ENCODE results near the gene MTPN.

The MTPN gene

DNA sequence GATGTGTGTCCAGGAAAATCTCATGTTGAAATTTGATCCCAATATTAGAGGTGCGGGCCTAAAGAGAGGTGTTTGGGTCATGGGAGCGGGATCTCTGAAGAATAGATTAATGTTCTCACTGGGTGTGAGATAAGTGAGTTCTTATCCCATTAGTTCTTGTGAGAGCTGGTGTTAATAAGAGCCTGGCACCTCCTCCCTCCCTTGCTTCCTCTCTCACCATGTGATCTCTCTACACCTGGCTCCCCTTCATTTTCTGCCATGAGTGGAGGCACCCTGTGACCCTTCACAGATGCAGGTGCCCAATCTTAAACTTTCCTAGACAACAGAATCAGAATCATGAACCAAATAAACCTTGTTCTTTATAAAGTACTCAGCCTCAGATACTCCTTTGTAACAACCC is 19.5 kb downstream of the MTPN start:
- Histone ChIP-seq H3K9ac (ENCODE audit: low read length) (no peak overlapping the region), H3K4me1 (ENCODE audit: control insufficient read depth, insufficient read depth, low read length) (no peaks in the 10 kb centered on the region), H3K36me3 (ENCODE audit: control insufficient read depth, insufficient read depth, low read length) (peaks cover 13% of the 10 kb centered on the region), H3K27ac (ENCODE audit: low read depth, low read length) (no peak overlapping the region), H3K4me3 (ENCODE audit: low read depth, low read length) (no peak overlapping the region), H3K9me3 (ENCODE audit: control insufficient read depth, insufficient read depth, low read depth, low read length) (no peaks in the 10 kb centered on the region), H3K27me3 (ENCODE audit: control insufficient read depth, insufficient read depth, low read length) (no peaks in the 10 kb centered on the region)

DNA sequence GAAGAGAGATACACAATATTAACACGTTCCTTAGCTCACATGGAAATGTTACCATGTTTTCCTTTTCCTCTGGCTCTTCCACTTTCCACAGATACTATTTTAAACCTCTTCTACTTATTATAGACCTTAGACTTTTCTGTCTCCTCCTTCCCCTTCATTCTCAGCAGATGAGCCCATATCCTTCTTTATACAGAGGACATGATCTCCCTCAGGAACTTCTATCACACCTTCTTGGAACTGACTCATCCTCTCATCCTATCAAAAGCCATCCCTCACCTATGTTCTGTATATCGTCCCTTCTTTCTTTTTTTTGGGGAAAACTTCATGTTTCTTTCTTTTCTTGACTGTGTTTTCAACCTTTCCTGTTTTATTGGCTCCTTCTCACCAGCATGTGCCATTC is 20.8 kb downstream of the MTPN start:
- Histone ChIP-seq H3K36me3 (ENCODE audit: control insufficient read depth, insufficient read depth, low read length) (peaks cover 14% of the 10 kb centered on the region), H3K4me3 (ENCODE audit: low read depth, low read length) (no peak overlapping the region), H3K4me1 (ENCODE audit: control insufficient read depth, insufficient read depth, low read length) (no peaks in the 10 kb centered on the region), H3K27me3 (ENCODE audit: control insufficient read depth, insufficient read depth, low read length) (no peaks in the 10 kb centered on the region), H3K9me3 (ENCODE audit: control insufficient read depth, insufficient read depth, low read depth, low read length) (no peaks in the 10 kb centered on the region), H3K27ac (ENCODE audit: low read depth, low read length) (no peak overlapping the region), H3K9ac (ENCODE audit: low read length) (no peak overlapping the region)

DNA sequence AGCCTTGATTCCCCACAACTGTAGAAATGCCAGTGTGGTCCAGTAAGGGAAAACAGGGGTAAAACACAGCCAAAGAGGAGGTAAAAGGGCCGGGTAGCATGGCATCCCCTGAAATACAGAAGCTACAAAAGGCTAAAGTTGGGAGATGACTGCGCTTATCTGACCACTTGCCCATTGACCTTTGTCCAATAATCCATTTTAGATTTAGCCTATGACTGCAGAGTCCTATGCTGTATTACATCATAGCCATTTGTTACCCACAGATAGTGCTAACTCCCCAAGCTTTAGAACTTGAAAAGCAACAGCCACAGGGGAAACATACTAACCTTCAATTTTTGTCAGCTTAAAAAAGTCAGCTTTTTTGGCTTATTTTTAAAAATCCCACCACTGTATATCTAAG is 26.2 kb downstream of the MTPN start:
- Histone ChIP-seq H3K9ac (ENCODE audit: low read length) (no peak overlapping the region), H3K9me3 (ENCODE audit: control insufficient read depth, insufficient read depth, low read depth, low read length) (no peaks in the 10 kb centered on the region), H3K4me1 (ENCODE audit: control insufficient read depth, insufficient read depth, low read length) (no peaks in the 10 kb centered on the region; the same call in 1 of the 2 replicates), H3K4me3 (ENCODE audit: low read depth, low read length) (no peak overlapping the region), H3K27me3 (ENCODE audit: control insufficient read depth, insufficient read depth, low read length) (no peaks in the 10 kb centered on the region), H3K36me3 (ENCODE audit: control insufficient read depth, insufficient read depth, low read length) (peaks cover 35% of the 10 kb centered on the region), H3K27ac (ENCODE audit: low read depth, low read length) (no peak overlapping the region)

DNA sequence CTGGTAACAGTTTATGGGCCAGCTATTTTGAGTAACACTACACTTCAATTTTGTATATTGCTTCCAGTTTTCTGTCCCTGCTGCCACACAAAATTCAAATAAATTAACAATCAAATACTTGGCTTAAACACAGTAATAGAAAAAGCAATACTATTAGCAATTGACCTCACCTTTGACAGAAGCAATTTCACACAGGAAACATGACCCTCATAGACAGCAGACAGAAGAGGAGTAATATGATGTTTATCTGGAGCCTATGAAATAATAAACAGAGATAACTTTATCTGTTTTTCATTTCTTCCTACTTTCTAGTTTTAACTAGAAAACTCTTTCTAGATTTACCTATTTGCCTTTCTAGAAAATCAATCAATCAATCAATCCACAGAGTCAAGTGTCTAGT is 26.7 kb downstream of the MTPN start:
- Histone ChIP-seq H3K27me3 (ENCODE audit: control insufficient read depth, insufficient read depth, low read length) (no peaks in the 10 kb centered on the region), H3K27ac (ENCODE audit: low read depth, low read length) (no peak overlapping the region), H3K36me3 (ENCODE audit: control insufficient read depth, insufficient read depth, low read length) (peaks cover 32% of the 10 kb centered on the region), H3K9ac (ENCODE audit: low read length) (no peak overlapping the region), H3K4me3 (ENCODE audit: low read depth, low read length) (no peak overlapping the region), H3K9me3 (ENCODE audit: control insufficient read depth, insufficient read depth, low read depth, low read length) (no peaks in the 10 kb centered on the region), H3K4me1 (ENCODE audit: control insufficient read depth, insufficient read depth, low read length) (no peaks in the 10 kb centered on the region; the same call in 1 of the 2 replicates)

DNA sequence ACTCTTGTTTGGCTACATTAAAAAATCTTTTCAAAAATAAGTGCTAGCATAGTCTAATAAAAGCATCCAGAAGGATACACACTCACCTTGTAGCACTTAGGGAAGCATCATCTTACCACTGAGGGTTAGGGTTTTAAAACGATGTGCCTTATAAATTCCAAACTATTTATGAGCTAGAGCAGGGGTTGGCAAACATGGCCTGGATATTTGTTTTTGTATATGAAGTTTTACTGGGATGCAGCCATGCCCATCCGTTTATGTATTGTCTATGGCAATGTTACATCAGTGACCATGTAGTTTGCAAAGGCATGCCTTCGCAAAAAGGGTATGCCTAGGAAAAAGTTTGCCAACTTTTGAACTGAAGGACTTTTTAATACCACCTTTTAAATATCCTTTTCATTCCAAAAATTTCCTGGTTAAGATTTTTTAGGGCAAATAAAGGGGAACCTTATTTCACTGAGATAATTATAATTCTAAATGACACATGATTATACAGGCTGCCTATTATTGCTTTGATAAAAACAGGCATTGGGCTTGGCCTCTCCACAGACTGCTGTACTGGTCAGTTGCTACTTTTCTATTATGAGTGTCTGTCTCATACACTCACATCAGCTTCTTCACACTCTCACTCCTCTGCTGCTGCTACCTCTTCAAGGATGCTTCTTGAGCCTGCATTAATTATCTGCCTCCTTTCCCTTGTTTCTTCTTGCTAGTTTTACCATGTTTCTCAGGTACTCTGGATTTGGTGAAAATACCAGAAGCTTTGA is 30.7 kb downstream of the MTPN start:
- H3K27me3 ChIP-seq (ENCODE audit: control insufficient read depth, insufficient read depth, low read length): no peaks in the 10 kb centered on the region
- H3K36me3 ChIP-seq (ENCODE audit: control insufficient read depth, insufficient read depth, low read length): peaks cover 32% of the 10 kb centered on the region
- no peak overlapping the region for H3K9ac ChIP-seq (ENCODE audit: low read length)
- H3K9me3 ChIP-seq (ENCODE audit: control insufficient read depth, insufficient read depth, low read depth, low read length): no peaks in the 10 kb centered on the region
- H3K27ac ChIP-seq (ENCODE audit: low read depth, low read length): no peak overlapping the region
- peaks cover 12% of the 10 kb centered on the region; the same call in 1 of the 2 replicates for H3K4me1 ChIP-seq (ENCODE audit: control insufficient read depth, insufficient read depth, low read length)
- no peak overlapping the region for H3K4me3 ChIP-seq (ENCODE audit: low read depth, low read length)

DNA sequence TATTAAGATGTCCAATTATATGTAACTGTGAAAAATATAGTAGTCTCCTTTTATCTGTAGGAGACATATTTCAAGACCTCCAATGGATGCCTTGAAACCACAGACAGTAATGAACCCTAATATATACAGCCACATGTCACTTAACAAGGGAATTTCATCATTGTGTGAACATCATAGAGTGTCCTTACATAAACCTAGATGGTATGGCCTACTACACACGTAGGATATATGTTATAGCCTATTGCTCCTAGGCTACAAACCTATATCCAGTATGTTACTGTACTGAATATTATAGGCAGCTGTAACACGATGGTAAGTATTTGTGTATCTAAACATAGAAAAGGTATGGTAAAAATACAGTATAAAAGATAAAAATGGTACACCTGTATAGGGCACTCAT is 32.4 kb downstream of the MTPN start:
- Histone ChIP-seq H3K4me1 (ENCODE audit: control insufficient read depth, insufficient read depth, low read length) (peaks cover 22% of the 10 kb centered on the region), H3K9me3 (ENCODE audit: control insufficient read depth, insufficient read depth, low read depth, low read length) (no peaks in the 10 kb centered on the region), H3K9ac (ENCODE audit: low read length) (no peak overlapping the region), H3K4me3 (ENCODE audit: low read depth, low read length) (no peak overlapping the region), H3K27me3 (ENCODE audit: control insufficient read depth, insufficient read depth, low read length) (no peaks in the 10 kb centered on the region), H3K27ac (ENCODE audit: low read depth, low read length) (no peak overlapping the region), H3K36me3 (ENCODE audit: control insufficient read depth, insufficient read depth, low read length) (peaks cover 14% of the 10 kb centered on the region)

DNA sequence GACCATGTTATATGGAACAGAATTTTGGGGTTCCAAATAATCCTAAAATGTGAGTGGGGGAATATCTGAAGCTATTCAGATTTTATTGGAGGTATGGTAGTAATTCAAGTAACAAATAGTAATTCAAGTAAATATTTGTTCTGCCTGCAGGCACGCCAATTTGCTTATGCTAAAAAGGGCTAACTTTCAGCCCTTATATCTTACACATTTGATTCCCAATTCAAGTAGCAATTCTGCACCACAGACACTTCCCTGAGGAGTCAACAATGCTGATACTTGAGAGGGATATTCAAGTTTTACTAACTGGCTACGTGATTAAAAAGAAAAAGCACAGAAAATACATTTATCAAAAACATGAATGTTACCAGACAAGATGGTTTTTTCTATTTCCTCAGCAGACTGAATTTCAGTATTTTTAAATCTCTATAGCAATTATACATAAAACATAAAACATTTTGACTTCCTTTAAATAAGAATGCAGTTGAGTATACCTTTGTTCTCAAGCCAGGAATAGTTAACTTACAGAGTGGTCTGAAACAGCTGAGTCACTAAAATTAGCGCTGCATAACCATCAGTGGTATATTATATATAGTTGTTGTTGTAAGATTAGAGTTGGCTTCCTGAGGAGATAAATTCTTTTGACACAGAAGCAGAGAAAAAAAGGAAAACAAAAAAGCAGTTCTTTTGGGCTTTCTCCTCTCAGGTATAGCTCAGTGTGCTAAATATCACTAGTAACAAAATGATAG is 33.9 kb downstream of the MTPN start:
- Histone ChIP-seq H3K4me1 (ENCODE audit: control insufficient read depth, insufficient read depth, low read length) (peaks cover 31% of the 10 kb centered on the region), H3K9me3 (ENCODE audit: control insufficient read depth, insufficient read depth, low read depth, low read length) (no peaks in the 10 kb centered on the region), H3K36me3 (ENCODE audit: control insufficient read depth, insufficient read depth, low read length) (peaks cover 5% of the 10 kb centered on the region), H3K4me3 (ENCODE audit: low read depth, low read length) (no peak overlapping the region), H3K9ac (ENCODE audit: low read length) (no peak overlapping the region), H3K27me3 (ENCODE audit: control insufficient read depth, insufficient read depth, low read length) (no peaks in the 10 kb centered on the region), H3K27ac (ENCODE audit: low read depth, low read length) (no peak overlapping the region)

DNA sequence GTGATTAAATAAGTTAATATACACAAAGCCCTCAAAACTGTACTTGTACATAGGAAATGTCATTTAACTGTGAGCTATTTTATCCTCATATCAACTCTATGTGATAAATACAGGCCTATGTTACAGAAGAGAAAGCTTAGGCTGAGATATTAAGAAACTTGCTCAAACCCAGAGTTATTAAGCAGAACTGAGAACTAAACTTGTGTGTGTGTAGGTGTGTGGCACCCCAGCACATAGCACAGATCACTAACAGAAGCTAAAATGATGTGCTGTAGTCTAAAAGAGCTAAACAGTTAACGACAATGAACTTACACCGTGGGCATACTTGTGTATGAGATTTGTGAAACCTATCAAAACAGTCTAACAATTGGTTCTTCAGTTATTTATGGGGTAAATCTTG is 34.5 kb downstream of the MTPN start:
- H3K27ac ChIP-seq (ENCODE audit: low read depth, low read length): no peak overlapping the region
- peaks cover 32% of the 10 kb centered on the region for H3K4me1 ChIP-seq (ENCODE audit: control insufficient read depth, insufficient read depth, low read length)

DNA sequence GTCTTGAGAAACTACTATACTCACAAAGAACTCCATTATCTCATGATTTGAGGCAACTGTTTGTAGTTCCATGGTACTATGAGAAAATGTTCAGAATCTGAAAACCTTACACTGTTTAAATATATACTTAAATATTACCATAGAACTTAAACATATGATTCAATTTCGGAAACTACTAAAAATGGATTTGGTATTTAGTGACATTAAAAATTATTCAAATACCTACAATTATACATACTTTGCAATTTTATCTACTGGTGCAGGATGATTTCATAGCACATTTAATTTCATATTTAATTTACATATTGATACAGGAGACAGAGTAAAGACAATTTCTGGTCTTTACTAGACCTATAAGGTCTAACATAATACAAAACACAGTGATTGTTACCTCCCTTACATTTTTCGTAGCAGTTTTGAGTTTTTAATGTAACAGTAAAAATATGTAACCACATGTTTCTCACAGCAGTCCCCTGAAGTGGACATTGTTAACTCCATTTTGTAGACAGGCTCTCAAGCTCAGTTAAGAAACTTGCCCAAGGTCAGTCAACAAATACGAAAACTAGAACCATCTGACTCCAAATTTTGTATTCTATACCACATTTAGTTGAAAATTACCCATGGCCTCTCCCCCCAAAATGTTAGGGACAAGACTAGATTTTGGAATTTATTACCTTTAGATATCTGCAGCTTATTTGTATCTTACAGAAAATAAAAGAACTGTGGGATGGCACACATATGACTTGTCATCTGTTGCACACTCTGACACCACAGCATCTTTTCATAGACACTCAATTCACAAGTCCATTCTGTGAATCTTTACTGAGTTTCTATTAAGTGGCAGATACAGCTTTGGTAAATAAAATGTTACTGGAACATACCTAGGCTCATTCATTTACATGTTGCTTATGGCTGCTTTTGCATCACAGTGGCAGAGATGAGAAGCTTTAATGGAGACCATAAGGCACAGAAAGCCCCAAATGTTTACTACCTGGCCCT is 36.8 kb downstream of the MTPN start:
- H3K4me1 ChIP-seq (ENCODE audit: control insufficient read depth, insufficient read depth, low read length): peaks cover 33% of the 10 kb centered on the region
- no peak overlapping the region for H3K9ac ChIP-seq (ENCODE audit: low read length)
- no peaks in the 10 kb centered on the region for H3K36me3 ChIP-seq (ENCODE audit: control insufficient read depth, insufficient read depth, low read length)
- no peaks in the 10 kb centered on the region for H3K9me3 ChIP-seq (ENCODE audit: control insufficient read depth, insufficient read depth, low read depth, low read length)
- H3K4me3 ChIP-seq (ENCODE audit: low read depth, low read length): no peak overlapping the region
- no peaks in the 10 kb centered on the region for H3K27me3 ChIP-seq (ENCODE audit: control insufficient read depth, insufficient read depth, low read length)
- H3K27ac ChIP-seq (ENCODE audit: low read depth, low read length): no peak overlapping the region

More for the DNA sequence above, 34.5 kb downstream of the MTPN start:
- Histone ChIP-seq H3K27me3 (ENCODE audit: control insufficient read depth, insufficient read depth, low read length) (no peaks in the 10 kb centered on the region), H3K9ac (ENCODE audit: low read length) (no peak overlapping the region), H3K4me3 (ENCODE audit: low read depth, low read length) (no peak overlapping the region), H3K9me3 (ENCODE audit: control insufficient read depth, insufficient read depth, low read depth, low read length) (no peaks in the 10 kb centered on the region), H3K36me3 (ENCODE audit: control insufficient read depth, insufficient read depth, low read length) (peaks cover 3% of the 10 kb centered on the region)

DNA sequence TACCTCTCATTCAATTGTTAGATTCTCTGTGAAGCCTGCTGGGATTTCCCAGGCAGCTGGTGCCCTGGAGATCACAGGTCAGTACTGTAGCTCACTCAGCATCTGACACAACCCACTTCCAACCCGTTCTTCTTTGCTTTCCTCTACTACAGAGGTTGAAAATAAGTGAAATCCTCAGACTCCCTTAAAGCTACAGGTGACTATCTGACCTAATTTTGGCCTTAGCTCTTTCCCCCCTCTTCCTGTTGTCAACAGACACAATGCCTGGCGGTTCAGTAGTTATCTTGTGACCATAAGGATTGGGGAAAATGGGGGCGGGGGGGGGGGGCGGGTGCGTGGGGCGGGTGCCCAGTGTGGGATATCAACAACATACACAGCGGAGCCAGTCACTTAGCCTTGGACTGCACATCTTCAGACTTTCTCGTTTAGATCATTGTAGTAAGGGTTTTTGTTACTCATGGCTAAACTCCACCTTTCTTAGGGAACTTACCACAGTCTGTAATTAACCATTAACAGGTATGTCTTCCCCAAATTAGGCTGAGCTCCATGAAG is 37.8 kb downstream of the MTPN start:
- H3K9me3 ChIP-seq (ENCODE audit: control insufficient read depth, insufficient read depth, low read depth, low read length): no peaks in the 10 kb centered on the region
- no peaks in the 10 kb centered on the region for H3K27me3 ChIP-seq (ENCODE audit: control insufficient read depth, insufficient read depth, low read length)
- H3K36me3 ChIP-seq (ENCODE audit: control insufficient read depth, insufficient read depth, low read length): no peaks in the 10 kb centered on the region
- no peak overlapping the region for H3K4me3 ChIP-seq (ENCODE audit: low read depth, low read length)
- peaks cover 33% of the 10 kb centered on the region for H3K4me1 ChIP-seq (ENCODE audit: control insufficient read depth, insufficient read depth, low read length)
- no peak overlapping the region for H3K9ac ChIP-seq (ENCODE audit: low read length)
- no peak overlapping the region for H3K27ac ChIP-seq (ENCODE audit: low read depth, low read length)
